GM12865 (cell line): ENCODE results near the gene SEC14L2.

Source experiments
- DNase-seq: peaks from one replicate; pipeline ENCODE4 v3.0.0; 2010; ENCODE audit warnings: low read depth
- H3K4me3 ChIP-seq: 2 replicates; pipeline ENCODE4 v1.5.1; 2011; ENCODE audit warnings: mild to moderate bottlenecking, low read depth, low read length, control low read depth
- TF ChIP-seq, protein P1 (sequence below): IDR thresholded peaks from 2 replicates; pipeline ENCODE4 v1.5.1; 2011; ENCODE audit warnings: low read length, control low read depth, low read depth, inconsistent platforms; ENCODE audit not compliant: insufficient read depth; ENCODE audit errors: missing control alignments

Gene SEC14L2

DNA sequence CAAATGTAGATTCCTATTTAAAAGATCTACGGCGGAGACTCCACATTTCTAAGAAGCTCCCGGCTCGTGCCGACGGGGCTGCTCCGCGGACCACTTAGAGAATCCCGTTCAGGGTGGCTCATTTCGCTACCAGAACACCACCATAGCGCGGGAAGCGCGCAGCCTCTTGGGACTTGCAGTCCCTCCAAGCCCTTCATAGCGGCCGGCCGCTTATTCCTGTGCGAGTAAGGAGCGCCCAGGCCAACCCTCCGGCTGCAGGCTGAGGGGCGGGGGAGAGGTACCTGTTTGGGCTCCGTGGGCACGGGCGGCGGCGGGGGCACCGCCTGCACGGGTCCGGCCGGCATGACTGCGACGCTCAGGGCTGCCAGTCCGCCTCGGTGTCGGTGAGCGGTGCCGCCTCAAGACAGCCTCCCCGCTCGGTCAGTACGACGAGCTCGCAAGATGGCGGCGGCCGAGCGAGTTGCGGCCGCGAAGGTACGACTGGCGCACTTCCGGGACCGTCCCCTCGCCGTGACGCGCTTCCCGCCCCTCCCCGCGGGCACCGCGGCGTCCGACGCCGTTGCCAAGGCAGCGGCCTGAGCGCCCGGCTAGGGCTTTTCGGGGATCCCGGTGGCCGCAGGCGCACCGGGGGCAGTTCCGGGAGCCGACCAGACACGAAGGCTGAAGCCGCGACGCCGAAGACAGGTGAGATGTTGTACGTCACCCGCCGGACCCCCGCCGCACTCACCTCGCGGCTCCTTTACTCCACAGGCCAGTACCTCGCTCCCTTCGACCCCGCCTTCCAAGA is 40.2 kb upstream of the SEC14L2 start, which contains the start of the genes CCDC157 and SF3A1:
CCDC157 (plus strand) TSS at position 559 of the 787 bp plus-strand sequence. CDS start 8,994 bp downstream, outside the sequence.
SF3A1 (minus strand) TSS at position 446 of the 787 bp plus-strand sequence; CDS start at position 344, 102 bp downstream.
- peak within 1 kb of the TSS; percentile 81 for H3K4me3 ChIP-seq
- TF ChIP-seq, protein P1, sequence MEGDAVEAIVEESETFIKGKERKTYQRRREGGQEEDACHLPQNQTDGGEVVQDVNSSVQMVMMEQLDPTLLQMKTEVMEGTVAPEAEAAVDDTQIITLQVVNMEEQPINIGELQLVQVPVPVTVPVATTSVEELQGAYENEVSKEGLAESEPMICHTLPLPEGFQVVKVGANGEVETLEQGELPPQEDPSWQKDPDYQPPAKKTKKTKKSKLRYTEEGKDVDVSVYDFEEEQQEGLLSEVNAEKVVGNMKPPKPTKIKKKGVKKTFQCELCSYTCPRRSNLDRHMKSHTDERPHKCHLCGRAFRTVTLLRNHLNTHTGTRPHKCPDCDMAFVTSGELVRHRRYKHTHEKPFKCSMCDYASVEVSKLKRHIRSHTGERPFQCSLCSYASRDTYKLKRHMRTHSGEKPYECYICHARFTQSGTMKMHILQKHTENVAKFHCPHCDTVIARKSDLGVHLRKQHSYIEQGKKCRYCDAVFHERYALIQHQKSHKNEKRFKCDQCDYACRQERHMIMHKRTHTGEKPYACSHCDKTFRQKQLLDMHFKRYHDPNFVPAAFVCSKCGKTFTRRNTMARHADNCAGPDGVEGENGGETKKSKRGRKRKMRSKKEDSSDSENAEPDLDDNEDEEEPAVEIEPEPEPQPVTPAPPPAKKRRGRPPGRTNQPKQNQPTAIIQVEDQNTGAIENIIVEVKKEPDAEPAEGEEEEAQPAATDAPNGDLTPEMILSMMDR = no peak
- DNase-seq = peak; percentile 95

DNA sequence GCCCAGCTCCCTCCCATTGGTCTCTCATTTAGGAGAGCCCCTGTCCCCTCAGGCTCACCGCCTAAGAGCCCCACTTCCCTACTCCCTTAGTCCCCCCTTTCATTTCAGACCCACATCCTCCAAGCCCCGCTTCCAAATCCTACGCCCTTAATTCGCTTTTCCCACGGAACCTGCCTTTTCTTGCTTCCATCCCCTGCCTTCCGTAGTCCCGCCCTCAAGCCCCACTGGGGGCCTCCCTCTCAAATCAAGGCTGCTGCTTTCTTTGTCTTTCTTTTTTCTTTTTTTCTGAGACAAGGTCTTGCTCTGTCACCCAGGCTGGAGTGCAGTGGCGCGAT is 39.6 kb upstream of the SEC14L2 start:
- no peak for DNase-seq
- TF ChIP-seq, protein P1 = no peak
- peak overlapping the region; percentile 81 for H3K4me3 ChIP-seq

DNA sequence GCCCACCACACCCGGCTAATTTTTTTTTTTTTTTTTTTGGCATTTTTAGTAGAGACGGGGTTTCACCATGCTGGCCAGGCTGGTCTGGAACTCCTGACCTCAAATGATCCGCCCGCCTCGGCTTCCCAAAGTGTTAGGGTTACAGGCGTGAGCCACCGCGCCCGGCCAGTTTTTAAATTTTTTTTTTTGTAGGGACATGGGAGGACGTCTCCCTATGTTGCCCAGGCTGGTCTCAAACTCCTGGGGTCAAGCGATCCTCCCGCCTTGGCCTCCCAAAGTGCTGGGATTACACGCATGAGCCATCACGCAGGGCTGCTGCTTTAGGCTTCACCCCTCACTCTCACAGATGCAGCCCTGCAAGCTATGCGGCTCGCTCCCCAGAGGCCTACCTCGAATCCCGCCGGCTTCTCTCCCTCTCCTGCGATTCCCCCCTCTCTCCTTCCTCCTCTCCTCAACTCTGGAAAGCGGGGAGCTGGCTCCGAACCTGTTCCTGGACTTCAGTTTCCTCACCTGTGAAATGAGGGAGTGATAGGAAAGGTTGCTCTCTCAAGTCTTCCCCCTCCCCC is 39.1 kb upstream of the SEC14L2 start:
- DNase-seq = no peak
- TF ChIP-seq, protein P1 = no peak
- no peak overlapping the region; the same call in 1 of the 2 replicates for H3K4me3 ChIP-seq

DNA sequence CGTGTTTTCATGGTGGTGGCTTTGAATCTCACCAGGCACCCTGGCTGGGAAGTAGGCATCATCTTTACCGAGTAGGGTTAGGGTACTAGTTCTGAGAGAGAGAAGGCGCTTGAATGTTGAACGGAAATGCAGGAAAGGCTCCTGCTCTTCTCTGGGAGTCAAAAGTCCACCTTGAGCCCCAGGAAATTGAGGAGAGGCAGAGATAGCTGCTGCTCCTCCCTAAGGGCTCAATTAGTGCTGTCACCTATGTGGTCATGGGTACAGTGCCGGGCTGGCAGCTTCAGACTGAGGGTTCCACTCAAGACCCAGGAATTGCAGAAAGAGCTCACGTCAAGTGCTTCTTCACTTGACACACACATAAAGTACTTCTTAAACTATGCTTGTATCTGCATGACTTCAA is 38.3 kb upstream of the SEC14L2 start:
- DNase-seq = no peak
- TF ChIP-seq, protein P1 = no peak
- H3K4me3 ChIP-seq = no peak overlapping the region

DNA sequence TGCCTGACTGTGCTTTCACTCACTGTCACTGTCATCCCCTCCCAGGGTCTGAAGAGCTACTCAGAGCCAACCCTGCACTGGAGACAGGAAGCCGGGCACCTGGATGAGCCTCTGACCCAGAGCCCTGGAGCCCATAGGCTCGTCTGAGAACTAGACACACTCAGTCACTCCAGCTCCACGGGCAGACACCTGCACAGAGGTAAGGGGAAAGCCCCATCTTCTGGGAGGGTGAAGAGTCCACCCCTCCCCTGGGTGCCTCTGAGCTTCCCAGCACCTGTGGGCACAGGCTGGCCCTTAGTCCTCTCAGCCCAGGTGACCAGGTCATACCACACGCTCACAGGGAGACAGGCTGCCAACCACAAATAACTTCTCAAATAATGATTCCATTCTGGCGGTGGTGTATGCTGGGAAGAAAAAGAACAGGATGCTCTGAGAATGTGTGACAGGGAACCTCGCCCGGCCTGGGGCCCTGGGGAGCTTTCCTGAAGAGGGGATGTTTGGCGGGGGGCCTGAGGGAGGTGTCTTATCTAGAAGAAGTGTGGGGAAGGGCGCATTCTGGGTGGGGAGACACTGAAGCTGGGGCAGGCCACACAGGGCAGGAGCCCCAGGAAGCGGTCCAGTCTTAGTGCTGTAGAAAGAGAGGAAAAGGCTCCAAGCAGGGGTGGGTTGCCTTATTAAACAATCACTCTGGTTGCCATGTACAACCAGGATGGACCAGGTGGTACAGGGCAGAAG is 34.7 kb upstream of the SEC14L2 start:
- TF ChIP-seq, protein P1 = no peak
- DNase-seq = no peak
- H3K4me3 ChIP-seq = no peak overlapping the region

DNA sequence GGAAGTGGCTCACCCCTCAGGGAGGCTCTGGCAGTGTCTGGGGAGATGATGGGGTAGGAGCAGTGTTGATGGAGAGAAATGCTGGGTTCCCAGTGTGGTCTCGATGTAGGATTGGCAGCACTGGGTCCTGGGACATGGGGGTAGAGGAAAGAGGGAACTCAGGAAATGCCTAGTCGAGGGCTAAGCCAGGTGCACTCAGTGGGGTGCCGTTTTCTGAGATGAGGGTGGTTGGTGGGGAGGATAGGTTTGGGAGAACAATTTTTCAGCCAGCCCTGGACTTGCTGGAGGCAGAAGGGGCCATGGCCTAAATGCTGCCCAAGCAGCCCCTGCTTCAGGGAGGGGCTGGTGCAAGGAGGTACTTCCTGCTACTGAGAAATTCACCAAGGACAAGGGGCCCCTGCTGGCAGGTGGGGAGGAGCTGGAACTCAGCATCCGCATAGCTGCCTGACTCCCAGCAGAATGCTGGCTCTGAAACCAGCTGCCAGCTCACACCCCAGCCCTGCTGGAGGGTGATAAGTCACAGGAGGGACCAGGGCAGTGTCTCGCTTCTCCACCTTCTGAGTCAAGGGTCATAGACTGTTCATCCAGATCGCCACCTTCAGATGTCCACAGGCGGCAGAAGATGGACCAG is 34.1 kb upstream of the SEC14L2 start:
- TF ChIP-seq, protein P1 = no peak
- no peak for DNase-seq
- no peak overlapping the region for H3K4me3 ChIP-seq
